Naive thymus-derived CD4-positive, alpha-beta T cell (primary cell): ENCODE results near the gene GSG1L2. TPM values are rescaled to one million over a fixed set of nuclear protein-coding genes. Genes with fewer than 3 reads are reported as not detected.

Experiments
- ATAC-seq: fragments of 150-1000 bp; cut with Tn5 transposase; 2 replicates; pipeline ENCODE4 v1.10.0; 2021; ENCODE audit warnings: mild to moderate bottlenecking, moderate library complexity
- CTCF ChIA-PET: fragments of 350-600 bp; sonication (Branson Sonifier 250); formaldehyde crosslinking; loops from one replicate; lab custom pipeline; 2021; ENCODE audit warnings: antibody characterized with exemption; lab: Charles Lee
- POLR2A ChIA-PET: fragments of 350-600 bp; sonication (Branson Sonifier 250); formaldehyde crosslinking; loops from one replicate; lab custom pipeline; 2021; ENCODE audit warnings: antibody characterized with exemption, inconsistent platforms; lab: Charles Lee
- DNase-seq, 9 donors: peaks; one replicate each; pipeline versions ENCODE4 v3.0.0 to v3.0.0-alpha.2; 2020 to 2022; ENCODE audit warnings: mixed read lengths in 1 of 9
- H3K27ac ChIP-seq: one replicate; pipeline ENCODE4 v1.7.0; 2013; ENCODE audit warnings: mild to moderate bottlenecking, low read depth, low read length, moderate library complexity
- H3K27me3 ChIP-seq, 2 donors: one replicate each; pipeline ENCODE4 v1.7.0; 2013; ENCODE audit warnings: low read length in 2 of 2, mild to moderate bottlenecking in 2 of 2, moderate library complexity in 2 of 2; ENCODE audit not compliant: control insufficient read depth in 2 of 2, insufficient read depth in 2 of 2
- H3K36me3 ChIP-seq, 3 experiments: 1 replicate in 2 of 3; 2 replicates in 1 of 3; pipeline ENCODE4 v1.7.0; 2013; ENCODE audit warnings: low read length in 3 of 3, mild to moderate bottlenecking in 3 of 3, moderate library complexity in 1 of 3; ENCODE audit not compliant: insufficient read depth in 3 of 3, control insufficient read depth in 2 of 3
- H3K4me1 ChIP-seq, 2 donors: one replicate each; pipeline ENCODE4 v1.7.0; 2013; ENCODE audit warnings: low read length in 2 of 2, mild to moderate bottlenecking in 2 of 2, moderate library complexity in 1 of 2; ENCODE audit not compliant: control insufficient read depth in 2 of 2, insufficient read depth in 2 of 2
- H3K4me3 ChIP-seq: 2 replicates; pipeline ENCODE4 v1.7.0; 2013; ENCODE audit warnings: mild to moderate bottlenecking, low read length
- H3K9me3 ChIP-seq, 3 experiments: 1 replicate in 2 of 3; 2 replicates in 1 of 3; pipeline ENCODE4 v1.7.0; 2013; ENCODE audit warnings: low read length in 3 of 3; ENCODE audit not compliant: control insufficient read depth in 2 of 3
- H3K27ac Mint-ChIP-seq, 9 donors: one replicate each; pipeline ENCODE4 v1.8.0; 2020 to 2022; ENCODE audit warnings: mixed read lengths in 9 of 9, mild to moderate bottlenecking in 8 of 9, moderate library complexity in 5 of 9, inconsistent platforms in 2 of 9
- H3K27me3 Mint-ChIP-seq, 5 donors: one replicate each; pipeline ENCODE4 v1.8.0; 2021 to 2022; ENCODE audit warnings: mixed read lengths in 5 of 5, mild to moderate bottlenecking in 1 of 5
- H3K36me3 Mint-ChIP-seq, 5 donors: one replicate each; pipeline ENCODE4 v1.8.0; 2020 to 2022; ENCODE audit warnings: mixed read lengths in 5 of 5, mild to moderate bottlenecking in 3 of 5, inconsistent platforms in 1 of 5
- H3K4me1 Mint-ChIP-seq, 7 donors: one replicate each; pipeline ENCODE4 v1.8.0; 2020 to 2022; ENCODE audit warnings: mixed read lengths in 7 of 7, mild to moderate bottlenecking in 3 of 7, inconsistent platforms in 1 of 7
- H3K4me3 Mint-ChIP-seq, 10 donors: one replicate each; pipeline ENCODE4 v1.8.0; 2020 to 2022; ENCODE audit warnings: mild to moderate bottlenecking in 10 of 10, mixed read lengths in 10 of 10, moderate library complexity in 6 of 10, inconsistent platforms in 2 of 10
- H3K9me3 Mint-ChIP-seq, 11 donors: one replicate each; pipeline ENCODE4 v1.8.0; 2020 to 2022; ENCODE audit warnings: mixed read lengths in 11 of 11, mild to moderate bottlenecking in 4 of 11, inconsistent platforms in 1 of 11, moderate library complexity in 1 of 11
- intact Hi-C, 2 donors: fragments of 100-400 bp; cut with micrococcal nuclease; formaldehyde crosslinking; loops; one replicate each; pipeline ENCODE4 v1.15.1; 2023
- polyA plus RNA-seq, 2 donors: library from polyadenylated mRNA; unstranded; fragments of 300-500 nt; fragmentation: Illumina TruSeq; gene quantifications; one replicate each; pipeline ENCODE4 v1.2.3, GENCODE V29; 2021
- total RNA-seq, 6 experiments: library from RNA in 5 of 6; stranded (reverse) in 5 of 6; gene quantifications; 1 replicate in 5 of 6; 2 replicates in 1 of 6; pipeline ENCODE4 v1.2.3 and lab custom pipeline; 2021 to 2026

Gene GSG1L2
- total and polyA plus RNA-seq, 7 experiments from 2014 or later: not detected

DNA sequence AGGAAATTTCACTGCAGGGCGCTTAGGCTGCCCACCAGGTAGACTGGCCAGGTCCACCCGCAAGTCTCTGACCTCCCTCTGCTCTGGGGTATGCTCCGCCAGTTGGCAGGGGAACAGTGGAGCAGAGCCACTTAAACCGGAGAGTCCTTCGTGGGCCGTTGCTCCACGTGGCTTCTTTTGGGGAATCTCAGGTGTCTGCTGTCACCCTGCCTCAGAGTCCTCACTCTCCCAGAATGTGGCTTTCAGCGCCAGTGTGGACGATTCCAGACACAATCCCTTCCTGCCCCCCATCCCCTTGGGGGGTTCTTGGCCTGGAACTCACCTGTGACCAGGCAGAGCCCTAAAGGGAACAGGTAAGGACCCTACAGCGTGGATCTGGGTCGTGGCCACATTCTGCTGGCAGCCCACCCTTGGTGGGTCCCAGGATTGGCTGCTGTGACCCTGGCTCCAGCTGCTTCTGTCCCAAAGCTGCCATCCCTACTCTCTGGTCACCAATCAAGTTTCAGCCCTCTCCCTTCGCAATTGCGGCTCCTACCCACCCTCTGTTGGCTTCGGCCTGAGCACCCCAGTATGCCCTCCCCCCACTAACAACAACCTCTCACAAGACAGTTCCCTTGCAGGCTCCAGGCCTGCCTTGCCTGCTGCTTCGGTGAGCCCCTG is 52.7 kb downstream of the GSG1L2 start:
- H3K36me3 ChIP-seq: no peaks in the 10 kb centered on the region
- ChIA-PET POLR2A (no interaction called here), CTCF (no interaction called here)
- Mint-ChIP-seq H3K4me1 (peaks cover 0 to 3% (median 0%) of the 10 kb centered on the region in 7 donors), H3K4me3 (no peak overlapping the region), H3K36me3 (no peaks in the 10 kb centered on the region), H3K9me3 (no peaks in the 10 kb centered on the region), H3K27me3 (peaks cover 0 to 26% (median 16%) of the 10 kb centered on the region in 5 donors), H3K27ac (no peak overlapping the region)
- H3K9me3 ChIP-seq: no peaks in the 10 kb centered on the region
- no peak overlapping the region for H3K4me3 ChIP-seq
- DNase-seq: no peak
- ATAC-seq: no peak
- H3K4me1 ChIP-seq: no peaks in the 10 kb centered on the region
- no peaks in the 10 kb centered on the region for H3K27me3 ChIP-seq
- no peak overlapping the region for H3K27ac ChIP-seq
- intact Hi-C loops: no loop called here

DNA sequence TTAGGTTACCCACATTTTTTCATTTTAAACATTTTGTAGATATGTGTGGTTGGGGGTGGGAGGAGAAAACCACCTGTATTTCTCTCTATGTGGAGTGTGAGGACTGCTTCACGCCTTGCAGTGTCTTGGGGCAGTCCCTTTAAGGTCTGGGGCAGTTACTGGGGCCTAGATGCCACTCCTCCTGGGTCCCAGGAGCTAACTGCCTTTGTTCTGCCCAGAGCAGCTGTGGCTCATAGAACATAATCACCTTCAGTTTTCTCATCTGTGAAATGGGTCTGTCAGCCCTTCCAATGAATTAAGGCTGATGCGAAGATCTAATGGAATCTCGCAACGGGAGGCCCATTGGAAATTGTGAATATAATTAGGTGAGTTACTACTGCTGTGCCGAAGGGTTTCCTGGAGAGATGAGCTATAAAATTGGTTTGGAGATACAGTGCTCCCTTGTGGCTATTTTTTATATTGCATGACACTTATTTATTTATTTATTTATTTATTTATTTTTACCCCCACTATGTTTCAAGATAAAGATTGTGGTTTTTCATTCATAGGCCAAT is 53.4 kb downstream of the GSG1L2 start:
- ATAC-seq: no peak
- H3K9me3 ChIP-seq: no peaks in the 10 kb centered on the region
- no peaks in the 10 kb centered on the region for H3K4me1 ChIP-seq
- ChIA-PET POLR2A (no interaction called here), CTCF (no interaction called here)
- Mint-ChIP-seq H3K27me3 (peaks cover 0 to 26% (median 16%) of the 10 kb centered on the region in 5 donors), H3K9me3 (no peaks in the 10 kb centered on the region), H3K4me3 (no peak overlapping the region), H3K4me1 (peaks cover 0 to 3% (median 0%) of the 10 kb centered on the region in 7 donors), H3K27ac (no peak overlapping the region), H3K36me3 (no peaks in the 10 kb centered on the region)
- H3K27me3 ChIP-seq: no peaks in the 10 kb centered on the region
- intact Hi-C loops: loop anchor here in 1 of 2 donors (1.0 kb wide), 1 partner anchor 39 kb away; no protein-coding TSS in a partner anchor
- no peak overlapping the region for H3K27ac ChIP-seq
- H3K36me3 ChIP-seq: no peaks in the 10 kb centered on the region
- H3K4me3 ChIP-seq: no peak overlapping the region
- peak in 4 of 9 donors; percentile 4 to 13 (median 8) for DNase-seq

DNA sequence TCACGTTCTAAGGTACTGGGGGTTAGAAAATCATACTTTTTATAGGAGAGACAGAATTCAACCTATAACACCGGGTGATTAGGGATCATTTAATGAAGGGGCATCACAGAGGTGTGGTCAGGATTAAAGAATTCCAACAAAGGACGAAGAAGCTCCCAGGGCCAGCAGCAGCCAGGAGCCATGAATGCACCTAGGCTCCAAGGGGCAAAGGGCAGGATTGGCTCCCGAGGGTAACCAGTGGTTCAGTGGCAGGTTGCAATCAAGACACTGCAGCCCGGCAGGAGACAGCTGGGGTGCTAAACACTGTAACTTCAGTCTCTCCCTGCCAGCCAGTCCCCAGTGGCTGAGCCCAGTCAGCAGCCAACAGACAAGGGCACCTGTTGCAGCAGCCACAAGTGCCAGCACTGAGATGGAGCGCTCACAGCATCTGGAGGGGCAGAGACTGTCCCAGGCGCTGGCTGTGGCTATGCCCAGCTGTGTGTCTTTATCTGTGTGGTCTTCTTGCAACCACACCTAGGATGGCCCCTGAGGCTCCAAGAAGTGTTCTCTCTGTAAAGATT is 54.4 kb downstream of the GSG1L2 start:
- Histone ChIP-seq H3K9me3 (no peaks in the 10 kb centered on the region), H3K36me3 (no peaks in the 10 kb centered on the region), H3K27ac (no peak overlapping the region), H3K27me3 (no peaks in the 10 kb centered on the region), H3K4me3 (no peak overlapping the region), H3K4me1 (no peaks in the 10 kb centered on the region)
- Mint-ChIP-seq H3K4me1 (peaks cover 0 to 3% (median 0%) of the 10 kb centered on the region in 7 donors), H3K27me3 (peaks cover 0 to 26% (median 16%) of the 10 kb centered on the region in 5 donors), H3K4me3 (no peak overlapping the region), H3K36me3 (no peaks in the 10 kb centered on the region), H3K9me3 (no peaks in the 10 kb centered on the region), H3K27ac (no peak overlapping the region)
- DNase-seq (no peak), ATAC-seq (no peak)
- ChIA-PET POLR2A (no interaction called here), CTCF (no interaction called here)
- intact Hi-C loops: no loop called here

DNA sequence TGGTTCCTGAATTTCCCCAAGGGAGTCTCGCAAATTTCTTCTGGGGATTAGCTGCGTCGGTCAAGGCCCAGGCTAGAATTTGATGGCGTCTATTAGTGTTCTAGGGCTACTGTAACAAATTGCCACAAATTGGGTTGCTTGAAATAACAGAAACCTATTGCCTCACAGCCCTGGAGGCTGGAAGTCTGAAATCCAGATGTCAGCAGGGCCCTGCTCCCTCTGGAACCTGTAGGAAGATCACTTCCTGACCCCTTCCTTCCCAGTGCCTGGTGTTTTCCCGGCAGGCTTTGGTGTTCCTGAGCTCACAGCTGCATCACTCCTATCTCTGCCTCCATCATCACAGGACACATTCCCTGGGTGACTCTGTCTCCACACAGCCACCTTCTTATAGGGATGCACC is 54.9 kb downstream of the GSG1L2 start:
- Mint-ChIP-seq H3K4me3 (no peak overlapping the region), H3K4me1 (peaks cover 0 to 3% (median 0%) of the 10 kb centered on the region in 7 donors), H3K36me3 (no peaks in the 10 kb centered on the region), H3K27ac (no peak overlapping the region), H3K27me3 (peaks cover 0 to 25% (median 16%) of the 10 kb centered on the region in 5 donors), H3K9me3 (no peaks in the 10 kb centered on the region)
- intact Hi-C loops: no loop called here
- ATAC-seq: no peak
- Histone ChIP-seq H3K27me3 (no peaks in the 10 kb centered on the region), H3K4me1 (no peaks in the 10 kb centered on the region), H3K9me3 (no peaks in the 10 kb centered on the region), H3K27ac (no peak overlapping the region), H3K36me3 (no peaks in the 10 kb centered on the region), H3K4me3 (no peak overlapping the region)
- no peak for DNase-seq
- POLR2A ChIA-PET: no interaction called here
- CTCF ChIA-PET: no interaction called here

DNA sequence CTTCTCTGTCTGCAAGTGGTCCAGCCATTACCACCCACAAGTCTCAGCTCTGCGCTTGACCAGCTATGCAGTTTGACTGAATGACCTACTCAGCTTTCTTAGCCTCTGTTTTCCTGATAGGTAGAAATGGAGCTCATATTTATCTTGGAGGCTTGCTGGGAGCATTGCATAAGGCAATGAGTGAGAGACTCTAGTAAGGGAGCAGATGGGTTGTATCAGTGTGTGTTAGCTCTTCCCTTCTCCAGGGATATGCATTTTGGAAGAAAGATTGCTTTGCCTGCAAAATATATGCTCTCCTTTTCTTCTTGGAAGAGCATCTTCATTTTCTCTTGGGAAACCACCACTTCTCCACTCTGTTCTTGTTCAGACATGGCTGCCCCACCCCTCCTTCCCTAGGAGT is 56.6 kb downstream of the GSG1L2 start:
- CTCF ChIA-PET: no interaction called here
- Mint-ChIP-seq H3K4me1 (peaks cover 0 to 3% (median 0%) of the 10 kb centered on the region in 7 donors), H3K36me3 (no peaks in the 10 kb centered on the region), H3K27me3 (peaks cover 0 to 30% (median 20%) of the 10 kb centered on the region in 5 donors), H3K27ac (no peak overlapping the region), H3K4me3 (no peak overlapping the region), H3K9me3 (no peaks in the 10 kb centered on the region)
- Histone ChIP-seq H3K4me3 (no peak overlapping the region), H3K27ac (no peak overlapping the region), H3K36me3 (no peaks in the 10 kb centered on the region), H3K27me3 (peaks cover 0 to 3% of the 10 kb centered on the region in 2 donors), H3K4me1 (no peaks in the 10 kb centered on the region), H3K9me3 (no peaks in the 10 kb centered on the region)
- intact Hi-C loops: no loop called here
- ATAC-seq (no peak), DNase-seq (no peak)
- POLR2A ChIA-PET: no interaction called here

DNA sequence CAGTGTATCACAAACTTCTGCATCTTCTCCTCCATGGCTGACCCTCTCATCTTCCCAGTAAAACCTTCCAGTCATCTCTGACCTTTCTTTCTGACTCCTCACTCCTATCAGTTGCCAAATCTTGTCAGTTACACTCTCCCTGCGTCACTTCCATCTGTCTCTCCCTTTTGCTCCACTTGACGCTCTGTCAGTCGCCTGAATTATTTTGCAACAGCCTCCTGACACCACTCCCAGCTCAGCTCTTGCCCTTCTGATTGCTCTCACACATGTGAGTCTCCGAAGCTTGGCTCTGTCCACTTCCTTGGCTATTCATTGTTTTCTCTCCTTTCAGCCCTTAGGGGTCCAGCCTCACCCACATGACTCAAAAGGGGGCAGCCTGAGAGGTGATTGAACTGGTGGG is 58.2 kb downstream of the GSG1L2 start:
- ChIA-PET POLR2A (no interaction called here), CTCF (no interaction called here)
- Mint-ChIP-seq H3K4me3 (no peak overlapping the region), H3K27me3 (peaks cover 0 to 32% (median 26%) of the 10 kb centered on the region in 5 donors), H3K4me1 (peaks cover 0 to 3% (median 0%) of the 10 kb centered on the region in 7 donors), H3K27ac (no peak overlapping the region), H3K9me3 (no peaks in the 10 kb centered on the region), H3K36me3 (no peaks in the 10 kb centered on the region)
- Histone ChIP-seq H3K4me1 (no peaks in the 10 kb centered on the region), H3K27me3 (peaks cover 0 to 4% of the 10 kb centered on the region in 2 donors), H3K9me3 (no peaks in the 10 kb centered on the region), H3K36me3 (no peaks in the 10 kb centered on the region), H3K27ac (no peak overlapping the region), H3K4me3 (no peak overlapping the region)
- no peak for DNase-seq
- no peak for ATAC-seq
- intact Hi-C loops: no loop called here
